Measurements from ENCODE around the gene TXNIP. TPM values are rescaled to one million over a fixed set of nuclear protein-coding genes. Genes with fewer than 3 reads are reported as not detected.
A peak's percentile ranks its signal among the peaks of the same experiment; 100 is the strongest.

The TXNIP gene
- total RNA-seq, 1 experiment from 2014 or later: 23.2 TPM

GRCh38 chr1:145997718-145998023 is 1.3 kb upstream of the TXNIP start:
- H2BK20ac ChIP-seq (ENCODE audit: low read depth, low read length, poor library complexity, severe bottlenecking): no peak overlapping the region
- no peak overlapping the region for H3K23ac ChIP-seq (ENCODE audit: insufficient read length, low read depth, low read length)
- peaks cover 7% of the 10 kb centered on the region for H3K79me1 ChIP-seq (ENCODE audit: insufficient read depth, low read depth, low read length, poor library complexity, severe bottlenecking)
- H3K9me3 Mint-ChIP-seq: peaks cover 0 to 3% of the 10 kb centered on the region in 2 experiments; a peak in 2 of 5 replicates
- H3K14ac ChIP-seq (ENCODE audit: insufficient read depth, low read length): no peak overlapping the region
- H3K36me3 Mint-ChIP-seq (ENCODE audit: insufficient read depth in 1 of 3, low read depth in 3 of 3): peaks cover 29 to 39% (median 31%) of the 10 kb centered on the region in 3 experiments
- H3K79me2 ChIP-seq (ENCODE audit: insufficient read depth, low read length): peaks cover 3% of the 10 kb centered on the region; the same call in 1 of the 2 replicates
- H4K5ac ChIP-seq (ENCODE audit: insufficient read length, low read depth, low read length): no peak overlapping the region
- H2BK120ac ChIP-seq (ENCODE audit: low read depth, low read length, poor library complexity, severe bottlenecking): no peak overlapping the region
- no peak overlapping the region for H2BK12ac ChIP-seq (ENCODE audit: insufficient read length, low read depth, low read length)
- no peaks in the 10 kb centered on the region for H3K27me3 ChIP-seq (ENCODE audit: insufficient read depth, low read length)
- H3K27me3 Mint-ChIP-seq (ENCODE audit: low read depth): no peaks in the 10 kb centered on the region
- no peak overlapping the region for H3K56ac ChIP-seq (ENCODE audit: insufficient read length, low read depth, low read length)
- H3K4me1 ChIP-seq (ENCODE audit: insufficient read depth, low read length): peaks cover 5% of the 10 kb centered on the region; the same call in 1 of the 2 replicates
- H2BK15ac ChIP-seq (ENCODE audit: low read depth, low read length): no peak overlapping the region
- no peak overlapping the region for H4K8ac ChIP-seq (replicated peaks; ENCODE audit: insufficient read length, low read depth, low read length)
- TF ChIP-seq, protein P1, sequence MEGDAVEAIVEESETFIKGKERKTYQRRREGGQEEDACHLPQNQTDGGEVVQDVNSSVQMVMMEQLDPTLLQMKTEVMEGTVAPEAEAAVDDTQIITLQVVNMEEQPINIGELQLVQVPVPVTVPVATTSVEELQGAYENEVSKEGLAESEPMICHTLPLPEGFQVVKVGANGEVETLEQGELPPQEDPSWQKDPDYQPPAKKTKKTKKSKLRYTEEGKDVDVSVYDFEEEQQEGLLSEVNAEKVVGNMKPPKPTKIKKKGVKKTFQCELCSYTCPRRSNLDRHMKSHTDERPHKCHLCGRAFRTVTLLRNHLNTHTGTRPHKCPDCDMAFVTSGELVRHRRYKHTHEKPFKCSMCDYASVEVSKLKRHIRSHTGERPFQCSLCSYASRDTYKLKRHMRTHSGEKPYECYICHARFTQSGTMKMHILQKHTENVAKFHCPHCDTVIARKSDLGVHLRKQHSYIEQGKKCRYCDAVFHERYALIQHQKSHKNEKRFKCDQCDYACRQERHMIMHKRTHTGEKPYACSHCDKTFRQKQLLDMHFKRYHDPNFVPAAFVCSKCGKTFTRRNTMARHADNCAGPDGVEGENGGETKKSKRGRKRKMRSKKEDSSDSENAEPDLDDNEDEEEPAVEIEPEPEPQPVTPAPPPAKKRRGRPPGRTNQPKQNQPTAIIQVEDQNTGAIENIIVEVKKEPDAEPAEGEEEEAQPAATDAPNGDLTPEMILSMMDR (conservative IDR thresholded peaks at IDR 0.05): no peak
- no peak overlapping the region for H2AK5ac ChIP-seq (ENCODE audit: insufficient read length, low read length)
- H3K9ac ChIP-seq (ENCODE audit: extremely low read depth, insufficient read length, low read length): no peak overlapping the region
- no peak overlapping the region for H3K4ac ChIP-seq (ENCODE audit: low read depth, low read length)
- H3T11ph ChIP-seq (ENCODE audit: low read length): no peak overlapping the region
- DNase-seq: no peak
- H3K27ac ChIP-seq (ENCODE audit: insufficient read length, low read depth, low read length): no peak overlapping the region
- H4K20me1 ChIP-seq (ENCODE audit: control insufficient read depth, insufficient read depth, insufficient read length): no peaks in the 10 kb centered on the region
- peak overlapping the region; percentile 87 to 99; a peak in 4 of 5 replicates for H3K4me3 Mint-ChIP-seq
- no CpG with 5 or more reads among the region's 3 CpGs for WGBS (ENCODE audit: extremely low coverage, insufficient read length, low lambda C conversion rate)
- peak overlapping the region in 1 of 3 experiments; percentile 93; a peak in 2 of 7 replicates for H3K27ac Mint-ChIP-seq
- H3K23me2 ChIP-seq (ENCODE audit: insufficient read length, low read depth, low read length, poor library complexity, severe bottlenecking): peaks cover 19% of the 10 kb centered on the region
- no peak overlapping the region for H2BK5ac ChIP-seq (ENCODE audit: insufficient read length, low read length)
- H3K4me2 ChIP-seq (ENCODE audit: insufficient read depth, insufficient read length, low read length): peak overlapping the region; percentile 60
- no peaks in the 10 kb centered on the region for H3K9me3 ChIP-seq (ENCODE audit: control insufficient read depth, low read depth, low read length)
- H3K4me1 Mint-ChIP-seq: peaks cover 48% of the 10 kb centered on the region in 2 experiments
- no peak overlapping the region for H2AFZ ChIP-seq (ENCODE audit: low read length)
- H3K18ac ChIP-seq (ENCODE audit: insufficient read length, low read depth, low read length): no peak overlapping the region
- no peak overlapping the region for H4K91ac ChIP-seq (ENCODE audit: insufficient read length, low read depth, low read length)

All from H9 (cell line).